OCI-LY3 (cell line): ENCODE measurements around the gene MBL2.

Experiments
- H2AFZ ChIP-seq: fragments of 200-600, 300-600 bp; shearing (Covaris generic); 2 replicates; pipeline ENCODE4 v1.6.0; 2014; ENCODE audit warnings: antibody characterized with exemption, low read depth, low read length
- H3K27ac ChIP-seq: fragments of 200-600, 300-600 bp; sonication (generic); 2 replicates; pipeline ENCODE4 v1.5.1; 2014; ENCODE audit warnings: mild to moderate bottlenecking, low read length, moderate library complexity, mixed read lengths
- H3K27me3 ChIP-seq: fragments of 200-600, 300-600 bp; sonication (generic); 2 replicates; pipeline ENCODE4 v1.6.1; 2014; ENCODE audit warnings: low read depth, low read length, mixed read lengths
- H3K36me3 ChIP-seq: fragments of 200-600, 300-600 bp; sonication (generic); replicated peaks from 2 replicates; pipeline ENCODE3; 2014; ENCODE audit warnings: low read depth, low read length, mixed read lengths
- H3K4me1 ChIP-seq: fragments of 300-600, 200-600 bp; sonication (generic); 2 replicates; pipeline ENCODE4 v1.6.1; 2014; ENCODE audit warnings: low read length, mixed read lengths
- H3K4me2 ChIP-seq: fragments of 200-600, 300-600 bp; sonication (generic); 2 replicates; pipeline ENCODE4 v1.6.1; 2014; ENCODE audit warnings: low read length, mixed read lengths
- H3K4me3 ChIP-seq: fragments of 300-600, 200-600 bp; sonication (generic); 2 replicates; pipeline ENCODE4 v1.5.1; 2014; ENCODE audit warnings: antibody characterized with exemption, mild to moderate bottlenecking, low read length, moderate library complexity
- H3K79me2 ChIP-seq: fragments of 300-600, 200-600 bp; shearing (Covaris generic); 2 replicates; pipeline ENCODE4 v1.6.1; 2014; ENCODE audit warnings: mild to moderate bottlenecking, low read length, mixed read lengths
- H3K9ac ChIP-seq: fragments of 300-600, 200-600 bp; shearing (Covaris generic); 2 replicates; pipeline ENCODE4 v1.6.0; 2014; ENCODE audit warnings: mild to moderate bottlenecking, low read length, moderate library complexity
- H3K9me3 ChIP-seq: fragments of 200-600, 300-600 bp; shearing (Covaris generic); 2 replicates; pipeline ENCODE4 v1.6.1; 2014; ENCODE audit warnings: low read length, mixed read lengths; ENCODE audit not compliant: insufficient read depth
- H4K20me1 ChIP-seq: fragments of 200-600, 300-600 bp; sonication (generic); 2 replicates; pipeline ENCODE4 v1.6.1; 2016; ENCODE audit warnings: low read length, mixed read lengths; ENCODE audit not compliant: insufficient read depth
- EZH2phosphoT487 ChIP-seq: fragments of 200-600 bp; shearing (Covaris generic); IDR thresholded peaks from 2 replicates; pipeline ENCODE4 v1.6.1; 2018; ENCODE audit warnings: antibody characterized with exemption, mixed run types, low read depth
- TF ChIP-seq, protein P1 (sequence below): fragments of 200-600, 300-600 bp; sonication (generic); IDR thresholded peaks from 2 replicates; pipeline ENCODE4 v1.5.1; 2014; ENCODE audit warnings: antibody characterized with exemption, low read length, low read depth

MBL2 gene

DNA sequence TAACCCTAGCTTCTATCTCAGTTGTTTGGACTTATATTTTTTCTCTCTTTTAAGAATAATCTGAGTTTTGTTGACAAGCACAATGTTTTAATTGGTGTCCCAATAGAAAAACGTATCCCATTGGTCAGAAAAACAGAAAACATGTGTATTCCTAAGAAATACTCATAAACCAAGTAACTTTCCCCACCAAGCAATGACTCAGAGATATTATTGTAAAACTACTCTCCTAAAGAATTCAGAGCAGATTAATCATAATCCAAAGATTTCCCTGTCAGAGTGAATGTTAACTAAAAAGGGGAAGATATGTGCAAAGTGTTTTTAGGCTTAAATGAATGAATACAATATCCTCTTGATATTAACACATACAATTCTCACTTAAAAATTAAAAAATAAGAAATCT is 29.4 kb upstream of the MBL2 start:
- Histone ChIP-seq H3K27ac (no peak overlapping the region), H4K20me1 (no peaks in the 10 kb centered on the region), H2AFZ (no peak overlapping the region), H3K4me3 (no peak overlapping the region), H3K36me3 (no peaks in the 10 kb centered on the region), H3K4me1 (no peaks in the 10 kb centered on the region), H3K79me2 (no peaks in the 10 kb centered on the region), H3K27me3 (no peaks in the 10 kb centered on the region), H3K4me2 (no peak overlapping the region), H3K9ac (no peak overlapping the region), H3K9me3 (no peaks in the 10 kb centered on the region)
- TF ChIP-seq, protein P1, sequence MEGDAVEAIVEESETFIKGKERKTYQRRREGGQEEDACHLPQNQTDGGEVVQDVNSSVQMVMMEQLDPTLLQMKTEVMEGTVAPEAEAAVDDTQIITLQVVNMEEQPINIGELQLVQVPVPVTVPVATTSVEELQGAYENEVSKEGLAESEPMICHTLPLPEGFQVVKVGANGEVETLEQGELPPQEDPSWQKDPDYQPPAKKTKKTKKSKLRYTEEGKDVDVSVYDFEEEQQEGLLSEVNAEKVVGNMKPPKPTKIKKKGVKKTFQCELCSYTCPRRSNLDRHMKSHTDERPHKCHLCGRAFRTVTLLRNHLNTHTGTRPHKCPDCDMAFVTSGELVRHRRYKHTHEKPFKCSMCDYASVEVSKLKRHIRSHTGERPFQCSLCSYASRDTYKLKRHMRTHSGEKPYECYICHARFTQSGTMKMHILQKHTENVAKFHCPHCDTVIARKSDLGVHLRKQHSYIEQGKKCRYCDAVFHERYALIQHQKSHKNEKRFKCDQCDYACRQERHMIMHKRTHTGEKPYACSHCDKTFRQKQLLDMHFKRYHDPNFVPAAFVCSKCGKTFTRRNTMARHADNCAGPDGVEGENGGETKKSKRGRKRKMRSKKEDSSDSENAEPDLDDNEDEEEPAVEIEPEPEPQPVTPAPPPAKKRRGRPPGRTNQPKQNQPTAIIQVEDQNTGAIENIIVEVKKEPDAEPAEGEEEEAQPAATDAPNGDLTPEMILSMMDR, result no peak
- TF ChIP-seq EZH2phosphoT487, result no peak

DNA sequence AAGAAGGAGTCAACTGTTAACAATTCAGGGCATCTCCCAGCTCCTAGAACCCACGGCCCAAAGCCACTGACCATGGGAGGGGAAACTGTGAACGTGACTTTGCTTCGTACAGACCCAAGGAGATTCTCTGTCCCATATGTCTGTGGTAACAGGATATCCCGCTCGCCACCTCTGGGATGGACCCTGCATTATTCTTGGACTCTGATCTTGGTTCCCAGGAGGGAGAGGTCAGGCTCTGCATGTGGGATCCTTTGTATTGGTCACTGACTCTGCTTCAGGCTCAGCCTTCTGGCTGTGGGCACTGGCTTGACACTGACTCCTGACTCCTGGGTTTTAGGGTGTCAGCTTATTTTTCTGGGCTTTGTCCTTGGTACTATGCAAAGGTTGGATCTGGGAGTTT is 13.5 kb upstream of the MBL2 start:
- no peak overlapping the region for H2AFZ ChIP-seq
- no peaks in the 10 kb centered on the region for H3K4me1 ChIP-seq
- no peak overlapping the region for H3K4me3 ChIP-seq
- no peak overlapping the region for H3K27ac ChIP-seq
- H3K4me2 ChIP-seq, result no peak overlapping the region
- no peaks in the 10 kb centered on the region for H3K9me3 ChIP-seq
- TF ChIP-seq, protein P1, result no peak
- TF ChIP-seq EZH2phosphoT487, result no peak
- no peaks in the 10 kb centered on the region for H3K79me2 ChIP-seq
- no peaks in the 10 kb centered on the region for H3K36me3 ChIP-seq
- H3K27me3 ChIP-seq, result no peaks in the 10 kb centered on the region
- H3K9ac ChIP-seq, result no peak overlapping the region
- no peaks in the 10 kb centered on the region for H4K20me1 ChIP-seq

DNA sequence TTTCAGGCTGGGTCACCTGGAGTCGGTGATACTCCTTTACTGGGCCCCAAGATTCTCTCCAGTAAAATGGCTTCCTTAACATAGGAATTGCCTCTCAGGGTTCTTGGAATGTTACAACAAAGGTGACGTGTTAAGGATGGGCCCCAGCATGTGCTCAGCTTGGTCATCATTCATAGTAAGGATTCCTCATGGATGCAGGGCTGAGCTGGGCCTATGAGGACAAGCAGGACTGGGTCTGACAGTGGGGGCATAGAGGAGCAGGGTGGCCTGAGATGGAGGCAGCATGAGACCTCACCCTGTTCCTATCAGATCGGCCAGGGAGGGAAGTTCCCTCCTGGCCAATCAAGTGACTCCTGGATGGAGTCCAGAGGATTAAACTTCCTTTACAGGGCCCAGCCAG is 12.8 kb upstream of the MBL2 start:
- TF ChIP-seq EZH2phosphoT487, result no peak
- TF ChIP-seq, protein P1, result no peak
- H3K4me1 ChIP-seq, result no peaks in the 10 kb centered on the region
- no peaks in the 10 kb centered on the region for H3K9me3 ChIP-seq
- H3K4me2 ChIP-seq, result no peak overlapping the region
- H3K4me3 ChIP-seq, result no peak overlapping the region
- H3K9ac ChIP-seq, result no peak overlapping the region
- no peak overlapping the region for H2AFZ ChIP-seq
- no peak overlapping the region for H3K27ac ChIP-seq
- H3K36me3 ChIP-seq, result no peaks in the 10 kb centered on the region
- H3K79me2 ChIP-seq, result no peaks in the 10 kb centered on the region
- H4K20me1 ChIP-seq, result no peaks in the 10 kb centered on the region
- H3K27me3 ChIP-seq, result no peaks in the 10 kb centered on the region

DNA sequence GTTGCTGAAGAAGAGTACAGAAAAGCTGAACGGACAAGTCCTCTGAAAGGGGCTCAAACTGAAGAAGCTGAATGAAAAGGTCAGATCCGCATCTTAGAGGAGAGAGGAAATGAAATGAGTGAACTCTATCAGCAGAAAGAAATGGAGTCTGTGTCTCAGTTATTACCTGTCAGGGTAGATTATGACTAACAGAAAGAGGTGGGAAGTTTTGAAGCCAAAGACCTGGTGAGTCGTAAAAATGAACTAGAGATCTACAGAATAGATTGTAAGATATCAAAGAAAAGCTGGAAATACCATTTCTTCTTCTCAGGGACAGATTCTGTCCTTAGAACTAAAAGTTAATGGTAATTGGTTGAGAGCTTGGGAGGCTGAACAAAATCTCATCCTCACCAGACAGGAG is 11.1 kb upstream of the MBL2 start:
- Histone ChIP-seq H3K27ac (no peak overlapping the region), H3K27me3 (no peaks in the 10 kb centered on the region), H2AFZ (no peak overlapping the region), H3K9ac (no peak overlapping the region), H3K4me3 (no peak overlapping the region), H3K4me1 (no peaks in the 10 kb centered on the region), H4K20me1 (no peaks in the 10 kb centered on the region), H3K4me2 (no peak overlapping the region), H3K36me3 (no peaks in the 10 kb centered on the region), H3K9me3 (no peaks in the 10 kb centered on the region), H3K79me2 (no peaks in the 10 kb centered on the region)
- TF ChIP-seq, protein P1, result no peak
- no peak for TF ChIP-seq EZH2phosphoT487
